Posterior vena cava (tissue), 2 donors: ENCODE measurements around the gene NCK2. TPM values are rescaled to one million over a fixed set of nuclear protein-coding genes. Genes with fewer than 3 reads are reported as not detected.

Experiments
- DNase-seq: peaks from one replicate; pipeline ENCODE4 v3.0.0-alpha.2; 2020; ENCODE audit warnings: low spot score
- intact Hi-C, 2 donors: fragments of 100-400 bp; cut with DNase I; formaldehyde crosslinking; loops; one replicate each; pipeline versions ENCODE4 v1.14.1 to v1.14.2; 2022 to 2023
- total RNA-seq, 2 donors: library from RNA; stranded (reverse); fragmentation: NEBNext Ultra II Directional; extraction: Animal tissue kit (Norgen Biotek cat#: 25700); gene quantifications; one replicate each; pipeline ENCODE4 v1.2.1, GENCODE V29; 2021
- donor health status: DM: yes; HTN: yes; CAD: no.
- donor health status: DM: yes; HTN: yes; CAD: no.

Gene NCK2
- total RNA-seq, 2 donors from 2014 or later: 32.8 to 42.6 TPM

GRCh38 chr2:105873721-105874120 lies 129.0 kb downstream of the NCK2 start:
- intact Hi-C loops: no loop called here
- DNase-seq: no peak

- intact Hi-C loops: no loop called here
- no peak for DNase-seq
Observed at GRCh38 chr2:105874466-105874865, 129.8 kb downstream of the NCK2 start.

- intact Hi-C loops: no loop called here
- no peak for DNase-seq
Observed at GRCh38 chr2:105875241-105875640, 130.5 kb downstream of the NCK2 start.

GRCh38 chr2:105876191-105876590 lies 131.5 kb downstream of the NCK2 start:
- no peak for DNase-seq
- intact Hi-C loops: no loop called here

GRCh38 chr2:105877945-105878344 lies 133.2 kb downstream of the NCK2 start:
- no peak for DNase-seq
- intact Hi-C loops: no loop called here

GRCh38 chr2:105879106-105879802 lies 134.5 kb downstream of the NCK2 start:
- no peak for DNase-seq
- intact Hi-C loops: no loop called here

- no peak for DNase-seq
- intact Hi-C loops: no loop called here
Observed at GRCh38 chr2:105879803-105880300, 135.1 kb downstream of the NCK2 start.

GRCh38 chr2:105880637-105881036 lies 135.9 kb downstream of the NCK2 start:
- intact Hi-C loops: no loop called here
- DNase-seq: no peak

GRCh38 chr2:105881286-105882136 lies 136.8 kb downstream of the NCK2 start:
- intact Hi-C loops: no loop called here
- DNase-seq: no peak

- no peak for DNase-seq
- intact Hi-C loops: no loop called here
Observed at GRCh38 chr2:105882341-105882740, 137.6 kb downstream of the NCK2 start.

GRCh38 chr2:105882920-105883435 lies 138.3 kb downstream of the NCK2 start:
- DNase-seq: no peak
- intact Hi-C loops: no loop called here

GRCh38 chr2:105883911-105884694 lies 139.4 kb downstream of the NCK2 start:
- no peak for DNase-seq
- intact Hi-C loops: no loop called here

GRCh38 chr2:105885456-105885855 lies 140.7 kb downstream of the NCK2 start:
- intact Hi-C loops: no loop called here

GRCh38 chr2:105886029-105886454 lies 141.3 kb downstream of the NCK2 start:
- intact Hi-C loops: no loop called here
- DNase-seq: no peak

More at GRCh38 chr2:105885456-105885855, 140.7 kb downstream of the NCK2 start:
- DNase-seq: no peak

GRCh38 chr2:105886687-105887086 lies 142.0 kb downstream of the NCK2 start:
- intact Hi-C loops: no loop called here
- no peak for DNase-seq

GRCh38 chr2:105887256-105887655 lies 142.5 kb downstream of the NCK2 start:
- intact Hi-C loops: no loop called here
- no peak for DNase-seq

GRCh38 chr2:105888625-105889024 lies 143.9 kb downstream of the NCK2 start:
- intact Hi-C loops: no loop called here
- no peak for DNase-seq

GRCh38 chr2:105889046-105889445 lies 144.3 kb downstream of the NCK2 start:
- intact Hi-C loops: no loop called here
- DNase-seq: no peak

- no peak for DNase-seq
- intact Hi-C loops: no loop called here
Observed at GRCh38 chr2:105890111-105890510, 145.4 kb downstream of the NCK2 start.

GRCh38 chr2:105890856-105891255 lies 146.1 kb downstream of the NCK2 start:
- intact Hi-C loops: no loop called here

More at GRCh38 chr2:105890856-105891255, 146.1 kb downstream of the NCK2 start:
- no peak for DNase-seq
